ENCODE measurements around the gene YIPF1.

YIPF1 gene

DNA sequence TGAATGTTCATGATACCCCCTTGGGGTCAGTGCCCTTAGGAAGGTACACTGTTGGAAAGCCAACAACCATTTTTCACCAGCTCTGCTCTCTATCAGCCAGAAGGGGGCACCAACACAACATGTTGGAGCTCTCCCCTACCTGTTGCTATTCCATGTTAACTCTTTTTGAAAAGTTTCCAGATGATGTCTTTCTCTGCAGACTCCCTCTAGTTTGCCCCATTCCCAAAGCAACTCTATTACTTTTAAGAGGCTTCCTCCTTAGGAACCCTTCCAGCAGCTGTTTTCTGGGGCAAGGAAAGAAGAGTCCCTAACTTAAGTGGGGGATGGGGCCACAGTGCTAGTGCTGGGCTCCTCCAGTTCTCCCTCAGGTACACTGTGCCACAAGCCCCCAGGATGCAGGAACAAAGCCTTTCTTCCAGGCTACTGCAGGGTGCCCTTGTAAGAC is 28.6 kb downstream of the YIPF1 start:
- H3K4me3 ChIP-seq (ENCODE audit: low read length) = no peak overlapping the region
- peak; percentile 54 for DNase-seq (ENCODE audit: low read depth)
- TF ChIP-seq, protein P1, sequence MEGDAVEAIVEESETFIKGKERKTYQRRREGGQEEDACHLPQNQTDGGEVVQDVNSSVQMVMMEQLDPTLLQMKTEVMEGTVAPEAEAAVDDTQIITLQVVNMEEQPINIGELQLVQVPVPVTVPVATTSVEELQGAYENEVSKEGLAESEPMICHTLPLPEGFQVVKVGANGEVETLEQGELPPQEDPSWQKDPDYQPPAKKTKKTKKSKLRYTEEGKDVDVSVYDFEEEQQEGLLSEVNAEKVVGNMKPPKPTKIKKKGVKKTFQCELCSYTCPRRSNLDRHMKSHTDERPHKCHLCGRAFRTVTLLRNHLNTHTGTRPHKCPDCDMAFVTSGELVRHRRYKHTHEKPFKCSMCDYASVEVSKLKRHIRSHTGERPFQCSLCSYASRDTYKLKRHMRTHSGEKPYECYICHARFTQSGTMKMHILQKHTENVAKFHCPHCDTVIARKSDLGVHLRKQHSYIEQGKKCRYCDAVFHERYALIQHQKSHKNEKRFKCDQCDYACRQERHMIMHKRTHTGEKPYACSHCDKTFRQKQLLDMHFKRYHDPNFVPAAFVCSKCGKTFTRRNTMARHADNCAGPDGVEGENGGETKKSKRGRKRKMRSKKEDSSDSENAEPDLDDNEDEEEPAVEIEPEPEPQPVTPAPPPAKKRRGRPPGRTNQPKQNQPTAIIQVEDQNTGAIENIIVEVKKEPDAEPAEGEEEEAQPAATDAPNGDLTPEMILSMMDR (conservative IDR thresholded peaks at IDR 0.05; ENCODE audit: low read length) = peak; percentile 86

- H3K4me3 ChIP-seq (ENCODE audit: low read length) = no peak overlapping the region
- no peak for DNase-seq (ENCODE audit: low read depth)
- TF ChIP-seq, protein P1 (conservative IDR thresholded peaks at IDR 0.05; ENCODE audit: low read length) = no peak
These were observed 37.9 kb downstream of the YIPF1 start for GRCh38 chr1:53851571-53852285.

DNA sequence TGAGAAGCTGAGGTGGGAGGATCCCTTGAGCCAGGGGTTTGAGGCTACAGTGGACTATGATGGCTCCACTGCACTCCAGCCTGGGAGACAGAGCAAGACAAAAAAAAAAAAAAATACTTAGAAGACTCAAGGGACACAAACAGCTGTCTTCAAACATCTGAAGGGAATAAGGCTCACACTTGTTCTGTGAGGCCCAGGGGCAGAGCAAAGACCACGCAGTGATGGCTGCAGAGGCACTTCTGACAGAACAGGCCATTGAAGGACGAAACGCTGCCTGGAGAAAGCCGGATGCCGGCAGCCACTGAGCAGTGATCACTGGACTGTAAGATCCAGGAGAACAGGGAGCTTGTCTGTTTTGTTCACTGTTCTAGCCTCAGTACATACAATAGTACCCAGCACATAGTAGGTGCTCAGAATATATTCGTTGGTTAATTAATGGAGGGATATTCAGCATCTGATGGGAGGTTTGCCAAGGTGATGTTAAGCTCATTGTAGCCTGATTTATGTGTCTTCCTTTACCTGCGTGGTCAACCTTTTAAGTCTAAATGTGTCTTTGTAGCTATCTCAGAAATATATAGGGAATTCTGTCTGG is 39.4 kb downstream of the YIPF1 start:
- no peak overlapping the region for H3K4me3 ChIP-seq (ENCODE audit: low read length)
- TF ChIP-seq, protein P1 (conservative IDR thresholded peaks at IDR 0.05; ENCODE audit: low read length) = no peak

GRCh38 chr1:53847980-53848379 is 41.6 kb downstream of the YIPF1 start:
- TF ChIP-seq, protein P1 (conservative IDR thresholded peaks at IDR 0.05; ENCODE audit: low read length) = no peak
- H3K4me3 ChIP-seq (ENCODE audit: low read length) = no peak overlapping the region
- DNase-seq (ENCODE audit: low read depth) = peak; percentile 3

More for the DNA sequence above, 39.4 kb downstream of the YIPF1 start:
- DNase-seq (ENCODE audit: low read depth) = no peak

DNA sequence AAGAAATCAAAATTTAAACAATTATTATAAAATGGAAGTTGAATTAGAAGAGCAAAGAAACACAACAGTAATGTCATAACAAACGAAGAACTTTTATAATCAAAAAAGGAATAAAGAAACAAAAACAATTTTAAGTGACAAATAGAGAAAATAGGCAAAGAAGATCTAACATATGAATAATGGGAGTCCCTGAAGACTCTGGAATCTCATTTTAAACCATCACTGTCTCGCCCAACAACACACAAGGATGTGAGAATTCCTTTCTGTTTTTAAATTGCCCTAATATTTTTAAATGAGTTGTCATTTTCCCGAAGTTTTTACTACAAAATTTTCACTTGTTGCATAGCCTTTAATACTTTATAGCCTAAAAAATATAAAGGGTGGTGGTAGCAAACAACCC is 47.2 kb downstream of the YIPF1 start:
- H3K4me3 ChIP-seq (ENCODE audit: low read length) = no peak overlapping the region
- no peak for DNase-seq (ENCODE audit: low read depth)
- TF ChIP-seq, protein P1 (conservative IDR thresholded peaks at IDR 0.05; ENCODE audit: low read length) = no peak

GRCh38 chr1:53838654-53838974 is 51.0 kb downstream of the YIPF1 start:
- TF ChIP-seq, protein P1 (conservative IDR thresholded peaks at IDR 0.05; ENCODE audit: low read length) = no peak
- H3K4me3 ChIP-seq (ENCODE audit: low read length) = peak overlapping the region; percentile 98
- DNase-seq (ENCODE audit: low read depth) = no peak
